ENCODE measurements around the gene HHIP. TPM values are rescaled to one million over a fixed set of nuclear protein-coding genes. Genes with fewer than 3 reads are reported as not detected.

Gene HHIP
- total and polyA plus RNA-seq, 2 of the 13 experiments (the other 11 are each of a cell fraction or from before 2014, with no cell fraction given), result not detected

- TF ChIP-seq ZNF512B (CRISPR knock-in tag; IDR thresholded peaks at IDR 0.05; ENCODE audit: borderline replicate concordance) (no peak), HNRNPH1 (optimal IDR thresholded peaks at IDR 0.05; ENCODE audit: low read depth, low read length) (no peak)
Observed at GRCh38 chr4:144711700-144712456, 65.9 kb downstream of the HHIP start (continued).

DNA sequence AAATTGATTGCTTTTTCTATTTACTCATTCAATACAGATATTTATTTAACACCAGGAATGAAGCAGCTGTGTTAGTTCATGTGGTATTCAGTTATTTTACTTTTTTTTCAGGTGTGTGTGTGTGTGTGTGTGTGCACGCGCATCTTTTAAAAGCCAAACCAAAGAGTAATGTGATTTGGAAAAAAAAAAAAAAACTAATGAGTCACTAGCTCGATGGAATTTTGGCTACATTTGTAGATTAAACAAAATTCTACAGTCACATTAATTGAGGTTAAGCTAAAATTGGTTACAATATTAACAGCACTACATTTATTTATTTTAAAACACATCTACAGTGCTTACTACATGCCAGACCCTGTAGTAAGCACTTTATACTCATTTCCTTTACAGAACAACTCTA is 66.8 kb downstream of the HHIP start:
- no peak overlapping the region for H3K4me2 ChIP-seq (ENCODE audit: low read depth, low read length)
- no peaks in the 10 kb centered on the region for H3K4me1 ChIP-seq (ENCODE audit: insufficient read depth, low read length)
- H2AFZ ChIP-seq (ENCODE audit: low read length), result no peak overlapping the region
- no peaks in the 10 kb centered on the region for H4K20me1 ChIP-seq (ENCODE audit: insufficient read depth, low read length)
- DNase-seq (ENCODE audit: low spot score) (no peak), ATAC-seq (no peak), FAIRE-seq (no peak)
- H3K9me3 ChIP-seq (ENCODE audit: low read length), result no peaks in the 10 kb centered on the region
- H3K79me2 ChIP-seq (ENCODE audit: insufficient read depth, low read length), result no peaks in the 10 kb centered on the region
- POLR2A ChIA-PET, result no interaction called here
- H3K27ac ChIP-seq (ENCODE audit: extremely low read length, insufficient read depth, low read length), result no peak overlapping the region
- 34% methylated on average over 3 of the region's 3 CpGs for WGBS (ENCODE audit: low lambda C conversion rate)
- H3K27me3 ChIP-seq (ENCODE audit: control insufficient read depth in 1 of 2, insufficient read depth in 2 of 2, low read length in 2 of 2), result no peaks in the 10 kb centered on the region
- no TSS peak for BruUV-seq (replicated peaks)
- no peaks in the 10 kb centered on the region for H3K36me3 ChIP-seq (replicated peaks in 1 of 2; ENCODE audit: control insufficient read depth in 1 of 2, insufficient read depth in 2 of 2, low read length in 2 of 2)
- no peak overlapping the region for H3K4me3 ChIP-seq (replicated peaks in 1 of 3; ENCODE audit: insufficient read depth in 1 of 3, low read depth in 2 of 3, low read length in 3 of 3)
- intact Hi-C loops (cut with micrococcal nuclease; ENCODE audit: unreplicated experiment), result no loop called here
- CTCF ChIA-PET (ENCODE audit: low intra/inter-chr PET ratio, low total read pairs), result no interaction called here
- in situ Hi-C loops (cut with HindIII; ENCODE audit: extremely low pct_ligation_motif_present, low pct_unique_long_range_greater_than_20kb), result no loop called here
- no peak overlapping the region for H3K9ac ChIP-seq (ENCODE audit: insufficient read depth, low read depth, low read length)
- TF ChIP-seq HHEX (CRISPR knock-in tag; IDR thresholded peaks at IDR 0.05) (no peak), ZNF7 (CRISPR knock-in tag; IDR thresholded peaks at IDR 0.05) (no peak), ATF4 (CRISPR knock-in tag; IDR thresholded peaks at IDR 0.05) (no peak), ZNF577 (CRISPR knock-in tag; IDR thresholded peaks at IDR 0.05; ENCODE audit: borderline replicate concordance, low read depth) (no peak), ZBTB7B (CRISPR knock-in tag; IDR thresholded peaks at IDR 0.05) (no peak)

All from HepG2 (cell line).